ENCODE measurements around the gene DHCR7.

DHCR7 gene

DNA sequence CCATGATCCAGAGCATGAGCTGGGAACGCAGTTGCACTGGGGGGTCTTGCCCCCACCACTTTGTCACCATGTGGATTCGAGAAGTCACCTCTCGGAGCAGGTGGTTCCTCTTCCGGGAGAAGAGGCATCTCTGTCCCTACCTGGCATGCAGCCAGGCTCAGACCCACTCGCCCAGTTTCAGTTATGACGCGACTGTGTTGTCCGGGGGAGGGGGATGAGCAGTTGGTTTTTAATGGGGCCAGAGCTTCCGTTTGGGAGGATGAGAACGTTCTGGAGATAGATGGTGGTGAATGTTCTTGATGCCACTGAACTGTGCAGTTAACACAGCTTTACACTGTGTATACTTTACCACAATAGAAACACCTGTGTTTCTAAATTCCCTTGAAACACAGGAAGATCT, 41.5 kb downstream of the DHCR7 start:
- DNase-seq (ENCODE audit: low read depth), result no peak
- TF ChIP-seq, protein P1, sequence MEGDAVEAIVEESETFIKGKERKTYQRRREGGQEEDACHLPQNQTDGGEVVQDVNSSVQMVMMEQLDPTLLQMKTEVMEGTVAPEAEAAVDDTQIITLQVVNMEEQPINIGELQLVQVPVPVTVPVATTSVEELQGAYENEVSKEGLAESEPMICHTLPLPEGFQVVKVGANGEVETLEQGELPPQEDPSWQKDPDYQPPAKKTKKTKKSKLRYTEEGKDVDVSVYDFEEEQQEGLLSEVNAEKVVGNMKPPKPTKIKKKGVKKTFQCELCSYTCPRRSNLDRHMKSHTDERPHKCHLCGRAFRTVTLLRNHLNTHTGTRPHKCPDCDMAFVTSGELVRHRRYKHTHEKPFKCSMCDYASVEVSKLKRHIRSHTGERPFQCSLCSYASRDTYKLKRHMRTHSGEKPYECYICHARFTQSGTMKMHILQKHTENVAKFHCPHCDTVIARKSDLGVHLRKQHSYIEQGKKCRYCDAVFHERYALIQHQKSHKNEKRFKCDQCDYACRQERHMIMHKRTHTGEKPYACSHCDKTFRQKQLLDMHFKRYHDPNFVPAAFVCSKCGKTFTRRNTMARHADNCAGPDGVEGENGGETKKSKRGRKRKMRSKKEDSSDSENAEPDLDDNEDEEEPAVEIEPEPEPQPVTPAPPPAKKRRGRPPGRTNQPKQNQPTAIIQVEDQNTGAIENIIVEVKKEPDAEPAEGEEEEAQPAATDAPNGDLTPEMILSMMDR (IDR thresholded peaks at IDR 0.05; ENCODE audit: control insufficient read depth, extremely low read depth, insufficient read depth), result no peak
- no peak overlapping the region for H3K4me3 ChIP-seq (ENCODE audit: low read depth, low read length)

DNA sequence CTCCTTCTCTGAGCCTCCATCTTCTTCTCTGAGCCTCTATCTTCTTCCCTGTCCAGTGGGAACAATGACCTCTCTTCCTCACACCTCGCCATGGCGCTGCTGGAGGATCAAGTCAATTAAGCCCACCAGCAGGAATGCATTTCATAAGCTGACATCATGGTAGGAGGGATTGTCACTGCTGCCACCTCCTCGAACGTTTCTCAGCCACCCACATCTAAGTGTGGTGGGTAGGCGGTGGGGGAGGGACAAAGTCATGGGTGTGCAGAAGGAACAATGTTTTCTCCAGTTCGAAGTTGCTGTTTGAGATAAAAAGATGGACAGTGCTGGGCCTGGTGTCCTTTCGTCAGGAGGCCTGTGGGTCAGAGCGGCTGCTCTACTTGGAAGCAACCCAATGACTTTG, 44.0 kb downstream of the DHCR7 start:
- DNase-seq (ENCODE audit: low read depth), result no peak
- no peak overlapping the region for H3K4me3 ChIP-seq (ENCODE audit: low read depth, low read length)
- TF ChIP-seq, protein P1 (IDR thresholded peaks at IDR 0.05; ENCODE audit: control insufficient read depth, extremely low read depth, insufficient read depth), result no peak

DNA sequence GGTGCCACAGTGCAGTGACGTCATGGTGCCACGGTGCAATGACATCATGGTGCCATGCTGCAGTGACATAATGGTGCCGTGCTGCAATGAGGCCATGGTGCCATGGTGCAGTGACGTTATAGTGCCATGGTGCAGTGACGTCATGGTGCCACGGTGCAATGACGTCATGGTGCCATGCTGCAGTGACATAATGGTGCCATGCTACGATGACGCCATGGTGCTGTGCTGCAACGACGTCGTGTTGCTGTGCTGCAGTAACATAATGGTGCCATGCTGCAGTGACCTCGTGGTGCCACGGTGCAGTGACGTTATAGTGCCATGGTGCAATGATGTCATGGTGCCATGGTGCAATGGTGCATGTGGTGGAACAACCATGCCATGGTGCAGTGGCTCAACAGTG, 45.3 kb downstream of the DHCR7 start:
- no peak overlapping the region for H3K4me3 ChIP-seq (ENCODE audit: low read depth, low read length)
- TF ChIP-seq, protein P1 (IDR thresholded peaks at IDR 0.05; ENCODE audit: control insufficient read depth, extremely low read depth, insufficient read depth), result no peak
- DNase-seq (ENCODE audit: low read depth), result no peak

DNA sequence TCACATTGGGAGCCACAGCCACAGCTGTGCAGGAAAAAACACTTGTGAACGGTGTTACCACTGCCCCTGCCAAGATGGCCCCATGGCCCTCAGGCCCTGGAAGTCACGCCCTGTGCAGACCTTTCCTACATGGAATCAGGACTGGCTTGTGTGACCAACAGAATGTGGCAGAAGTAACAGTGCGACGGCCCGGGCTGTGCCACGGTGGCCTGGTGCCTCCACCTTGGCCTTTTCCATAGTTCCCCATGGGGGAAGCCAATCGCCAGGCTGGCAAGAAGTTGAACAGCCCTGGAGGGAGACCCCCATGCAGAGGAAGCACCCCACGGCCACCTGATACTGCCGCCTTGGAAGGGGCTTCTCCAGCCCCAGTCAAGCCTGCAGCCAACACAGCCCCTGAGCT, 48.0 kb downstream of the DHCR7 start:
- H3K4me3 ChIP-seq (ENCODE audit: low read depth, low read length), result no peak overlapping the region
- no peak for DNase-seq (ENCODE audit: low read depth)
- TF ChIP-seq, protein P1 (IDR thresholded peaks at IDR 0.05; ENCODE audit: control insufficient read depth, extremely low read depth, insufficient read depth), result no peak

DNA sequence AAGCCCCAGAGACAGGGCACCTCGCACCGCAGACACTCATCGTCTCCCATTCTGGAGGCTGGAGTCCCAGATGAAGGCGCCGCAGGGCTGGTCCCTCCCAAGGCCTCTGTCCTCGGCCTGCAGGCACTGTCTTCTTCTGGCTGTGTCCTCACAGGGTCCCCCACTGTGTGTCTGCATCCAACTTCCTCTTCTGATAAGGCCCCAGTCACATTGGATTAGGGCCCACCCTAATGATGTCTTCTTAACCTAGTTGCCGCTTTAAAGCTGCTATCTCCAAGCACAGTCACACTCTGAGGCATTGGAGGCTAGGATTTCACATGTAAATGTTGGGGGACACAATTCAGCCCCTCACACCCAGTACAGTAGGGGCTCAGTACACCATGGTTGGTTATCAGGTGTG, 48.9 kb downstream of the DHCR7 start:
- DNase-seq (ENCODE audit: low read depth), result no peak
- H3K4me3 ChIP-seq (ENCODE audit: low read depth, low read length), result no peak overlapping the region
- TF ChIP-seq, protein P1 (IDR thresholded peaks at IDR 0.05; ENCODE audit: control insufficient read depth, extremely low read depth, insufficient read depth), result no peak

DNA sequence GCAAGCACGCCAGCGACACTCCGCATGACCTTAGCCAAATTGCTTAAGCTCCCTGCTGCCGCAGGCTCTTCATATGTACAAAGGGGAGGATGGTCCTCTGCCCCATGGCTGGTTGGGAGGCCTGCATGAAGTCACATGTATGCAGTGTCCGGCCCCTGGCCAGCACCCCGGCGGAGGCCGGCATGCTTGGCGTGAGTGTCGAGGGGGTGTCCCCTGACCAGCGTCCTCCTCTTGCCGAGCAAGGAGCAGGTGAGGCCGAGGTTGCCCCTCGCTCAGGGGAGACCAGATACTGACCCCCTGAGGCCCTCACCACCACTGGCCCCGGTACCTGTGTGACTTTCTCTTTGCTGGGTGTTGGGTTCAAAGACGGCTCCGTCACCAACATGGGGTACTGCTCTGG, 50.2 kb downstream of the DHCR7 start:
- TF ChIP-seq, protein P1 (IDR thresholded peaks at IDR 0.05; ENCODE audit: control insufficient read depth, extremely low read depth, insufficient read depth), result no peak
- H3K4me3 ChIP-seq (ENCODE audit: low read depth, low read length), result no peak overlapping the region
- DNase-seq (ENCODE audit: low read depth), result no peak

DNA sequence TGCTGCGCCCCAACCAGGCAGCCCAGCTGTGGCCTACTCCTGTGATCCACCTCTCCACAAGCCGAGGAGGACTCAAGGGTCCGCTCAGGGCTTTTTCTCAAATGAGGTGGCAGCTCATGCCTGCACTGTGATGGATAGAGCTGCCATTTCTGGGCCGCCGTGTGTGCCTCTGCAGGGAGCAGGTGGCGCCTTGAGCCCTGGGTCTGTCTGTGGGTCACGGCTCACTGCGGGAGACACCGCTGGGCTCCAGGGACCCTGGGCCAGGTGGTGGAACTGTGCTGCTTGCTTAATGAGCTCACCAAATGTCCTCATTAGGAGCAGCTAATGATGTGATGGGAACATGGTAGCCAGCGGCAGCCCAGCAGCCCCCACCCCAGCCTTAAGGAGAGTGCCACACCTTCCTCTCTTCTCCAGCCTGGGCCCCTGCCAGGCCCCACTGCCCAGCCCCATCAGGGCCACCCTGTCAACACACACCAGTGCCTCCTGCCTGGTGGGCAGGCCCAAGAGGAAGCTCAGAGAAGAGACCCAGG, 50.8 kb downstream of the DHCR7 start:
- TF ChIP-seq, protein P1 (IDR thresholded peaks at IDR 0.05; ENCODE audit: control insufficient read depth, extremely low read depth, insufficient read depth), result no peak
- no peak overlapping the region for H3K4me3 ChIP-seq (ENCODE audit: low read depth, low read length)
- DNase-seq (ENCODE audit: low read depth), result no peak

Data from LNCaP clone FGC (cell line).